Gastroesophageal sphincter (tissue), 2 donors: ENCODE data around the gene UNK.
"Not testable (repeated sequence)": the region's sequence is repeated elsewhere in the genome, so short reads cannot be mapped to it uniquely, and the experiment has no call there.

Experiments used
- EP300 ChIP-seq: sonication (generic); formaldehyde crosslinking; IDR thresholded peaks from one replicate; pipeline ENCODE4 v1.6.1; 2017; ENCODE audit warnings: antibody characterized with exemption, mild to moderate bottlenecking
- POLR2A ChIP-seq, 2 donors: fragments of 450-650 bp; IDR thresholded peaks; one replicate each; pipeline ENCODE4 v1.6.1; 2017; ENCODE audit warnings: antibody characterized with exemption in 2 of 2, mild to moderate bottlenecking in 2 of 2, moderate library complexity in 1 of 2
- POLR2AphosphoS5 ChIP-seq: sonication (generic); formaldehyde crosslinking; IDR thresholded peaks from one replicate; pipeline ENCODE4 v1.6.1; 2017; ENCODE audit warnings: antibody characterized with exemption

DNA sequence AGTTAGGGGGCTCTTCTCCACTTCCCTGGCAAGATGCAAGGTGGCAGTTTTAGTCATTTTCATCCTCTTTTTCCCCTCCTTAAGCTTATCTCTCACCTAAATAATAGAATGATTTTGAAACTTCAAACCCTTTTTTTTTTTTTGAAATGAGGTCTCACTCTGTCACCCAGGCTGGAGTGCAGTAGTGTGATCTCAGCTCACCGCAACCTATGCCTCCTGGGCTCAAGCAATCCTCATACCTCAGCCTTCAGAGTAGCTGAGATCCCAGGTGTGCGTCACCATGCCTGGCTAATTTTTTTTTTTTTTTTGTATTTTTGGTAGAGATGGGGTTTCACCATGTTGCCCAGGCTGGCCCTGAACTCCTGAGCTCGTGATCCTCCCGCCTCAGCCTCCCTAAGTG is 80.3 kb downstream of the UNK start:
- not testable (repeated sequence) for TF ChIP-seq POLR2A (IDR thresholded peaks at IDR 0.05); EP300; POLR2AphosphoS5
